SK-N-DZ (cell line): ENCODE data around the gene OCIAD2. TPM values are rescaled to one million over a fixed set of nuclear protein-coding genes. Genes with fewer than 3 reads are reported as not detected.
A peak's percentile ranks its signal among the peaks of the same experiment; 100 is the strongest.
"Not testable (repeated sequence)": the region's sequence is repeated elsewhere in the genome, so short reads cannot be mapped to it uniquely, and the experiment has no call there.

Experiments
- DNase-seq: peaks from one replicate; pipeline ENCODE4 v3.0.0-alpha.2; 2015; ENCODE audit warnings: low spot score
- polyA plus RNA-seq, 2 experiments: library from polyadenylated mRNA; depleted of rRNA; stranded (reverse); fragments of >200 nt; gene quantifications; 2 replicates each; pipeline ENCODE4 v1.2.3, GENCODE V29; 2014

The OCIAD2 gene, protein sequence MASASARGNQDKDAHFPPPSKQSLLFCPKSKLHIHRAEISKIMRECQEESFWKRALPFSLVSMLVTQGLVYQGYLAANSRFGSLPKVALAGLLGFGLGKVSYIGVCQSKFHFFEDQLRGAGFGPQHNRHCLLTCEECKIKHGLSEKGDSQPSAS
- polyA plus RNA-seq (2014; cell fraction: cytosol; rRNA removed): 33.1 and 48.9 TPM in 2 replicates
- polyA plus RNA-seq (2014; cell fraction: nucleus; rRNA removed): 24.9 and 28.5 TPM in 2 replicates

DNA sequence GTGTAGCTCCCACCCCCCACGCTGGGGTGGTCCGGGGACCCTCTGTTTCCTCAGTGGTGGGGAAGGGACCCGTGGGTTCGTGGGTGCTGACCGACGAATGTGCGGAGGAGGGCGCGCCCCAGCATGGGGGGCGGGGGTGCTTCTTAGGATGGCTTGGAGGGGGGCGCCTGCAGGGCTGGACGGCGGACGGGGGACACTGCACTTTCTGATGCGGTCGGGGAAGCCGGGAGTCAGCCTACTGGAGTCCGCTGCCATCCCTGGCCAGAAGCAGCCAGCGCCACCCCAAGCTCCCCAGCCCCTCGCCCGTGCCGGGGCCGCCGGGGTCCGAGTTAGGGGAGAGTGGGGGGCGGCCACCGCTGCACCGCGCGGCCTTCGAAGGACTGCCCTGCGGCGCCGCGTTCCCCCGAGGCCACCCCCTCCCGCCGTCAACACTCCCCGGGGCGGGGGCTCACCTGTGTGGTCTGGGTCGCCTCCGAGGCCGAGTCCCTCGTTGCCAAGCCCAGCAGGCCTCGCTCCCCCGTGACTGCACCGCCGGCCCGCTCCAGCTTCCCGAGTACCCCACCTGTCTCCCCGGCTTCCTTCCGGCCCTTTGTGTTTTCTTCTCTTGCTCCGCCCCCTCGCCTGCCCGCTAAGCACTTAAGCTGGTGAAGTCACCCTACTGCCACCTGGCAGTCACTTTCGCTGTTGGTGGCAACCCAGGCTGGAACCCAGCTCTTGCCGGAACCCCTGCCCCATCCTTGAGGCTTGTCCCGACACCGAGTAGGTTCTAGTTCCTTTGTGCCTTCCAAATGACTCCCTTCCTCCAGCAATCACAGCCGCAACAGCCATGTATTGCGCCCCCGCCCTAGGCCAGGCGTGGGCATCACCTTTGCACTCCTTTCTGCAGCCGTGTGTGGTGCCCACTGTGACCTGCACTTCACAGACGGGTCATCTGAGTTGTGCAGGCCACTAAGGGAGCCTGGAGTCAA is at the start of gene OCIAD2:
Gene OCIAD2, minus strand, starts transcription at position 569 of the 968 bp plus-strand sequence. CDS start 2,225 bp downstream, outside the sequence.
- peak; percentile 70 for DNase-seq

DNA sequence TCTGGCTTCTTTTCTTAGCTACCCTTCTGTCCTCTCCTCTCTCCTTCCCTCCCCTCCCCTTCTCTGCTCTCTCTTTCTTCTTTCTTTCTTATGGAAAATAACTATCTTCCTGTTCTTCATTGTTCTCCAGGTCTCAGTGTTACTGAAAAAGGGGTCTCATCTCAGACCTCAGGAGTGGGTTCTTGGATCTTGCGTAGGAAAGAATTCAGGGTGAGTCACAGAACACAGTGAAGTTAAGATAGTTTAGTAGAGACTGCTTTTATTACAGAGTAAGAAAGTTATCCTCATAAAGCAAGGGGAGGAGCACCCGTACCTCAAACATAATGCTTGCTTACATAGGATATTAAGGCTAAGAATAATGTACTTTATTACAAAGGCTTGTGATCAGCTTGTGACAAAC is 47.7 kb upstream of the OCIAD2 start:
- DNase-seq: no peak

DNA sequence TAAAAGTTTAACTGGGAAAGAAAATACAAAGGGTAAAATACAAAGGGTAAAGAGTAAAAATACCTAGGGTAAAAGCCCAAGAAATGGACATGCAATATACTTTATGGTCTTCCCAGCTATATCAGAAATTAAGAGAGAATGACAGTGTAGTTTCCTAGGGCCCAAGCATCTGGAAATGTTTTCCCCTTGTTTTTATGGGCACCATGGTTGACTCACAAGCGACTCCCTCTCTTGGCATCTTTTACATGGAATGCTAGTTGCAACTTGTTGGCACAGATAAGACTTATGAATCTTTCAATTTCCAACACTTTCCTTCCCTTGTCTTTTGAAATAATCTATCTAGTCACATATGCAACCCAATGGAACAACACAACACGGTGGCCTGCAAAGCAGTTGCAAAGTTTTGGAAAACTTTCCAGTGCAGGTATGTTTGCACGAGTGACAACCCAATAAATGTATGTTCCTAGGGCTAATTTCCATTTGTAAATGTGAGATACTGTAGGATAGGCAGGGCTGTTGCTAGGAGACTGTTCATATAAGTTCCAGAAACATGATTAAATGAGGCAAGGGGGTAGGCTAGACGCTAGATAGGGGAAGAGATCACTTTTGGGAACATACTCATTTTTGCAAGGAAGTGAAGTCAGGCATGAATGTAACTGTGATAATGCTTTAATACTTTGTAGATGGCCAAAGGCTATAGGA is 43.1 kb upstream of the OCIAD2 start:
- DNase-seq: no peak

DNA sequence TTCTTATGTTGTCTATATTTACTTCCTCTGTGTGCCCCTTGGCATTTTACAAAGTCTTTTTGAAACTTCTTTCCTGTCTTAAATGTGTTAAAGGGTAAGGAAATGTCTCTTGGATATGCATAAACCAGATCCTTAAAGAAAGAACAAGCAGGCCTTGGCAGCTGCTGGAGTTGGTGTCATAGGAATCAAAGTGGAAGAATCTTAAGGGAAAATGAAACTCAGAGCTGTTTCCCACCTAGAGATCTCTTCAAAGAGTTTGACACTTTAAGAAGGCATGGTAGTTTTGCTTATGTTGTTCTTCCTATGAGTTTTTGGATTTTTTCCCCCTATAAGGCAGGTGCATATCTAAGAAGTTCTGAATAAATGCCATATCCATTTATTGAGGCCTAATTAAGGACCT is 42.5 kb upstream of the OCIAD2 start:
- no peak for DNase-seq

DNA sequence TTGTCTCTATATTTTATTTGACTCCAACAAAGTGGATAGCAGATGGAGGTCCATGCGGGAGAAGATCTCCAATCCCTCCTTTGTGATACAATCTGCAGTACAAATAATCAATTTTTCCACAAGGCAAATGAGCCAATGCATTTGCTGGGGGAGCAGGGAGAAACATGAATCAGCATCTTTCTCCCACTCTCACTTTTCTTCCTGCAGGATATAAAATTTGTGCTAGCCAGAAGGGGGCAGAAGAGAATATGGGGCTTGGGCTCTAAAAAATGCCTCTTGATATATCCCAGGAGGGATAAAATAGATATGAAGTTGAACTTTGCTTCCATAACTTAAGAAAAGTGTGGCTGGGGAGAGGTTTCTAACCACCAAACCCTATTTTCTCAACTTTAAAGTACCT is 41.2 kb upstream of the OCIAD2 start:
- no peak for DNase-seq

DNA sequence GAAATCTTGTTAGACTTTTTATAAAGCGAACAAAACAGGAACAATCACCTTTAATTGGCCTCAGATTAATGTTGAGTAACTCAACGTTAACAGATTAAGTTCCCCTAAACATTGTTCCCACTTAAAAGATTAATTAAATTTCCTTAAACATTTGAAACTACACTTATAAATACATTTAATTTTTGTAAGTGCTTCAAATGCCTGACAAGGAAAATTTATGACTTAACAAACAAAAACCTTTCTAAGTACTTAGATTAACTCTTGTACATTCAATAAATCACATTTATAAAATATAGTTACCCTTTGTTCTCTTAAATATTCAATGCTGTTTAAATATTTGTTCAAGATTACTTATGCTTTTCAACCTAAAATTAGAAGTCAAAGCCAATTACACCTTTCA is 39.4 kb upstream of the OCIAD2 start:
- DNase-seq: no peak

DNA sequence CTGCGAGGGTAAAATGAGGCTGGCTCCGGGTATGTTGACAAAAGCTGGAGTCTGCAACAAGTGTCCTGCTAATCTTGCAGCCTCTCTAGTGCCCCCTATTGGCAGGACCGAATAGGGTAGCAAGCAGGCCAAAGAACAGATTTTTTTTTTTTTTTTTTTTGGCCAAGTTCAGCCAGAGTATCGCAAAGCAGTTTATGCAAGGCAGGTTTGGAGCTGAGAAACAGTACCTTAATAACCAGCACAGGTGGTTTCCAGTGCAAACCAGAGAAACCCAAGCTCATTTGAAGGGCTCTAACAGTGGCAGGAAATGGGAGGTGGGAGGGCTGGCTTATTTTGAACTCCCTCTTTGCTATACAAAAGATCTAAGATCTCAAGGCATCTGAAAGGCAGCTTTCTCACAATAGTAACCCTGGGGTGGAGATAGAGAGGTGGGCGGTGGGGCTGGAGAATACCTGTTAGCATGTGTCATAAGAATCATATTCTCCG is 38.2 kb upstream of the OCIAD2 start:
- peak; percentile 4 for DNase-seq

DNA sequence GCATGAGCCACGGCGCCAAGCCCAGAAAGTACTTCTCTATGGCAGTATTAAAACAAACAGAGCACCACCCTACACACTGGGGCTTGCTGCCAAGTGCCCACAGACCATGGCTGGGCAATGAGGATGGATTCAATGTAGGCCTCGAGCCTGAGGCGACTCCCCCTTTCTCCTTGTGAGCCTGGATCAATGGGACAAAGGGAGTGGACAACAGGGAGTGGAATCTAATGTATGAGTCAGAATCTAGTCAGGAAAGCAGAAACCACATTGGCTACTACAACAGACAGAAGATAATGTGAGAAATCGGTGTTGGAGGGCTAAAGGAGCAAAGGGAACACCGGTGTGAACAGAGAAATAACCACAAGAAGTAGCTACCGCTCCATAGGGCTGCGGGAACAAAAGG is 37.7 kb upstream of the OCIAD2 start:
- no peak for DNase-seq

DNA sequence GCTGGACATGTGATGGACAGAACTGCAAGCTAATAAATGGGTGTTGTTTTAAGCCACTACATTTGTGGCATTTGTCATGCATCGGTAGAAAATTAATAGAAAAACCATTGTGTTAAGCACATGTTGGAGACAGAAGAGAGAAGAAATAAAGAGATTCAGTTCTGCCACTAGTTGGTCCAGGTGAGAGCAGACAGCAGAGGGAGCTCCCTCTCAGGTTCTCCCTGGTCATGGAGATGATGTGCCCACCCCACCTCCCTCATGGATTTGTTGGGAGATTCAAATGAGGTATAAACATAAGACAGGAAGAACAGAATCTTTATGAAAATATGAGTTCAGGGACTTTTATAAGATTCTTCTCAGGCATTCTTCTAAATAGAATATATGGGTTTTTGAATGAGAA is 36.8 kb upstream of the OCIAD2 start:
- DNase-seq: peak; percentile 5

DNA sequence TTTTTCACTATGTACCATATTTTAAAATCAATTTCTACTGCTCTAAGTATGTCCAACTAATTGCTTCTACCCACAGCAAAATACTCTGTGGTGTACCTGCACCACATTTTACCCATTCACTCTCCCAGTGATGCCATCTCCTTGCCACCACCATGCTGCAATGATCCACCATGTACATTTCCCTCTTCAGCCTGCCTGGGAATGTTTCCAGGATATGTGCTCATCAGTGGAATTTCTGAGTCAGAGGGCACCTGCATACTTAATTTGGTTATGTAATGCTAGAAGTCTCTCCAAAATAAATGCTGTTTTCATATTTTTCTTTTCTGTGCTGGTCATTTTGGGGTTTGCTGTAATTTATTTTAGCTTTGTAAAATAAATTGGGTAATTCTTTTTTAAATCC is 33.2 kb upstream of the OCIAD2 start:
- no peak for DNase-seq

DNA sequence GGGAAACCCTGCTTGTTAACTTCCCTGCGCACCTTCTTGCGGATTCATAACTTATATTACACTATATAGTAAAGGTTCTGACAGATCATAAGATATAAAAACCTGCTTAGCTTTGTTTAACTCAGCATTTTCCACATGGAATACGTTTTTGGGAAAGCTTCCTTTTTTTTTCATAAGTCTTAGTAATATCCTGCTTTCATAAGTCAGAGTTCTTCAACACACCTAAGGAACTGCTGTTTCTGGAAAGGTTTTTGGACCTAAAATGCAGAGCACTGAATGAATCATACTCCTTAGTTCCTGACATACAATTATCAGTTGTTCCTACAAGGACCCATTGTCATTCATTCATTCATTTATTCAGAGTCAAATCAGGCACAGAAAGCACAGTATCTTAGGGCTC is 32.3 kb upstream of the OCIAD2 start:
- DNase-seq: no peak

DNA sequence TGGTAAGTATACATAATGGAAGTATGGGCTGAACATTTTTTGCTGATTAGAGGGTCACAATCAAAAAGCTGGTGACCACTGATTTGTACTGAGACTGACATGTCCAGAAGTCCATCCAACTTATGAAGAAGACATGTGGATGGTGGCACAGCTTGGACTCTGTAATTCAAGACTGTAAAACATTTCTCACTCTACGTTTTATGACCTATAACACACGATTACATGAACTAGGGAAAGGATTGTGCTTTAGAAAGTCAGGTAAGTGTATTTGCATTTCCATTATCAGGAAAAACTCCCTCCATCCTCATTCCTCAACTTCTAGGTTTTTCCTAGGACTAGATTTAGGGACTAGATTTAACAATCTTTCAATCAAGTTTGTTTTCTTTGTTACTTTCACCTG is 30.5 kb upstream of the OCIAD2 start:
- DNase-seq: no peak

DNA sequence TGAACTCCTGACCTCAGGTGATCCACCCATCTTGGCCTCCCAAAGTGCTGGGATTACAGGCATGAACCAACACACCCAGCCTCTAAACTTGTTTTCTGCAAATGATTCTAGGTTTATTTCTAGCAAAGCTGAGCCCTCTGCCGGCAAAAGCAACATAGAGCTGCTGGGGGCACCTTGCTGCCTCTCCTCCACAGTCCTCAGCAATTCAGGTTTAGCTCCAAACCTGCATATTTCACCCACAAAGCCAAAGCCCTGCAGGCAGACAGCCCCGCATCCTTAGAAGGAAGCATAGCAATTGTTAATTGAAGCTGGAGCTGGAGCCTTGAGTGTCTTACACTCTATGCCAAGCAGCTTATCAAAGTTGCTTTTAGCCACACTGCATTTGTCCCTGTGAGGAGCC is 24.9 kb upstream of the OCIAD2 start:
- peak; percentile 4 for DNase-seq

DNA sequence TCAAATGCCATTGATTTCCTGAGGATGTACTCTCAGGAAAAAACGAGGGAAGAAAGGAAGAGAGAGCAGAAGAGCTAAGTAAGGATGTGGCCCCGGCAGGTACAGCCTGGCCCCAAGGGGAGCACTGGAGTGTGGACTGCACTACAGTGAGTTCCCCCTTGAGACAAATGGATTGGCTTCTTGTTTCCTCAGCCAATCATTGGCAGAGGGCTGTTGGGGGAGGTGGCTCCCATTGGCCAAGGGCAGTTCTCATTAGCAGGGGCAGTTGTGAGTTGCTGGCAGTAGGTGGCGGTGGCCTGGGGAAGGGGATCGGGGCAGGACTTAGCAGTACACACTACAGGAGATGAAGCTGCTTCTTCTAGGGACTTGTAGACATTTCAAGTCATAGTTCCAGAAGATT is 24.1 kb upstream of the OCIAD2 start:
- DNase-seq: peak; percentile 5

DNA sequence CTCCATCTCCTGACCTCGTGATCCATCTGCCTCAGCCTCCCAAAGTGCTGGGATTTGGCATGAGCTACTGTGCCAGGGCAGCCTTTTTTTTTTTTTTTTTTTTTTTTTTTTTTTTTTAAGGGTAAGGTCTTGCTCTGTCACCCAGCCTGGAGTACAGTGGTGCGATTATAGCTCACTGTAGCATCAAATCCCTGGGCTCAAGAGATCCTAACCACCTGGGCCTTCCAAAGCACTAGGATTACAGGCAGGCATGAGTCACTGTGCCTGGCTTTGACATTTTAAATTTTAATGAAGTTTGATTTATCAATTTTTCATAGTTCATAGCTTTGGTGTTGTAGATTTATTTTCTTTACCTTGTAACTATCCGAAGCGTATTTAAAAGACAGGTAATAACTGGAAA is 17.8 kb upstream of the OCIAD2 start:
- DNase-seq: no peak

DNA sequence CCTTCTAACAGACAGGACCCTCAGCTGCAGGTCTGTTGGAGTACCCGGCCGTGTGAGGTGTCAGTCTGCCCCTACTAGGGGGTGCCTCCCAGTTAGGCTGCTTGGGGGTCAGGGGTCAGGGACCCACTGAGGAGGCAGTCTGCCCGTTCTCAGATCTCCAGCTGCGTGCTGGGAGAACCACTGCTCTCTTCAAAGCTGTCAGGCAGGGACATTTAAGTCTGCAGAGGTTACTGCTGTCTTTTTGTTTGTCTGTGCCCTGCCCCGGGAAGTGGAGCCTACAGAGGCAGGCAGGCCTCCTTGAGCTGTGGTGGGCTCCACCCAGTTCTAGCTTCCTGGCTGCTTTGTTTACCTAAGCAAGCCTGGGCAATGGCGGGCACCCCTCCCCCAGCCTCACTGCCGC is 16.5 kb upstream of the OCIAD2 start:
- DNase-seq: not testable (repeated sequence)

DNA sequence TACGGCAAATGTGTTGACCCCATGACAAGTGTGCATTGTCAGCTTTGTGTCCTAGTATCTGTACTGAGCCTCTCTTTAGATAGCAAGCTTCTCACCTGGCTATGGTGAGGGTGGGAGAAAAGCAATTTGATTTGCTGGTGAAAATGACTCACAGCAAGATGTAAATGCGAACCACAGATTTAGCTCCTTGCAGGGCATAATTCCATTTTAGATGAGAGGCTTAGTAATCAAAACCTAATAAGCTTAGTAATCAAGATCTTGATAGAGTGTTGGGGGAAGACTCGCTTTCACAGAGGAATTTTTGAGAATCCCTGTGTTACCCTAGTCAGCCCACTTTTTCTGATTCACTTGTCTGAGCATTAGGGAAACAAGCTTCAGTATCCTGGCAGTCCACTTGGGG is 7.7 kb upstream of the OCIAD2 start:
- DNase-seq: no peak

DNA sequence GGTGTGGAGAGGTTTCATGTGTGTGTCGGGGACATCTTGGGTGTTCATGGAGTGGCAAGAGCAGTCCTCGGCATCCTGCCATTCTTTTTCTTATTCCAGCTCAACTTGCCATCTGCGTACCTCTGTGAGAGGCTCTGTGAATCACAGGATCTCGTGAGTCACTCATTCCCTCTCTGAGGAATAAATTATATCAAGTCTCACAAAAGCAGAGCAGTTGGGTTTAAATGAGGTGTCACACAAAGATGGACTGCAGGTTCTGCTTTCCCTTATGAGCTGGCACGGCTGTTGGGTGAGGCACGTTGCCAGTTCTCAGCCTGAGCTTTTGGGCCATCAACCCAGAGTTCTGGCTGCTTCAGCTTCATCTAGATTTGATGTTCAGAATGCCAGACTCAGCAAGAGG is 6.8 kb upstream of the OCIAD2 start:
- no peak for DNase-seq

DNA sequence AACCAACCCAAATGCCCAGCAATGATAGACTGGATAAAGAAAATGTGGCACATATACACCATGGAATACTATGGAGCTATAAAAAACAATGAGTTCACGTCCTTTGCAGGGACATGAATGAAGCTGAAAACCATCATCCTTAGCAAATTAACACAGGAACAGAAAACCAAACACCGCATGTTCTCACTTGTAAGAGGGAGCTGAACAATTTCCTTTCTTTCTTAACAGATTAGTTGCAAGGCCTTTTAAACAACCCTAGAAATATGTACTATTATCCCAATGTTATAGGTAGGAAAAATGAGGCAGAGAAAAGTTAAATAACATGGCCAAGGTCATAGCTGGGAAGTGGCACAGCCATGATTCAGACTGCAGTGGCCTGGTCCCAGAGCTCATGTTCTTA is 5.8 kb upstream of the OCIAD2 start:
- no peak for DNase-seq

DNA sequence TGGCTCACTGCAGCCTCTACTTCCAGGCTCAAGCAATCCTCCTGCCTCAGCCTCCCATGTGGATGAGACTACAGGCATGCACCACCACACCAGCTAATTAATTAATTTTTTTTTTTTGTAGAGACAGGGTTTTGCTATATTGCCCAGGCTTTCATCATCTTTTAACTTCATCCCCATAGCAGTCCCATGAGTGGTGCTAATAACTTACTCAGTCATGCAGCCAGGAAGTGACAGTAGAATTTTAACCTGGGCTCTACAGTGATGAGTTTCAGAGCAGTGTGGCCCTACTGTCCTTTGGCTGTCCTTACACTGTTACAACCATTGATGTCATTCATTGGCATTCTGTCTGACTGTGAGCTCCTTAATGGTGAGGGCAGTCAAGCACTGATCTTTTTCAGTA is 3.9 kb upstream of the OCIAD2 start:
- DNase-seq: no peak

DNA sequence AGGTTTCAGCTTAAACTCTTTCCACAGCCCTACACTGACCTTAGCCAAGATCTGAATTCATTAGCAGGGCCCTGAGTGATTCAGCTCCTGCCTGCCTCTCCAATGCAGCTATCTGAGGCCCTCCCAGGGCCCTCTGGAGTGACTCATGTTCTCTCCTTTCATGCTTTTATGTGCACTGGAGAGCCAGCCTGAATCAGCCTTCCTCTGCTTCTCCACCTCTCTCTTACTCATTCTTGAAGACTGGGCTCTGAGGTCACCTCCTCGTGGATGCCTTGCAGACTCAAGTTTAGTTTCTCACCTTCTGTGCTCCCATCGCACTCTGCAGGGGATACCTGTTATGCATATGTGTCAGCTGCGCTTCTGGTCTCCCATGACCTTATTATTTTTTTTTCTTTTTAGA is 3.1 kb upstream of the OCIAD2 start:
- no peak for DNase-seq

DNA sequence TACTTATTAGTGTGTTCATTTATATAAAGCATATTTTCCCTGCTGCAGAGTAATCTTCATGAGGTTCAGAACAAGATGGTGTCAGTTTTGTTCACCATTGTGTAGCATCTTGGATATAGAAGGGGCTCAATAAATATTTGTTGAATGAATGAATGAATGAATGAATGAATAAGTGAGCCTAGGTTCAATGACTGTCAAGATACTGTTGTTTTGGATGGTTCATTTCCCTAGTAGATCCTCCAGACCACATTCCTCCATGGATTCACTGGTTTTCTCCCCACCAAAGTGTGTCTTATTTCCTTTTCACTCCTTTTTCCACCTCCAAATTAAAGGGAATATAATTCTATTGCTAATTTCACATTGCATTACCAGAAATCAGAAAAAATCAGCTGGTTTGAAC is 2.1 kb upstream of the OCIAD2 start:
- DNase-seq: no peak
